ENCODE results near the gene SALL3.

- TF ChIP-seq POLR2AphosphoS5 (IDR thresholded peaks at IDR 0.05): no peak
- TF ChIP-seq, protein P1, sequence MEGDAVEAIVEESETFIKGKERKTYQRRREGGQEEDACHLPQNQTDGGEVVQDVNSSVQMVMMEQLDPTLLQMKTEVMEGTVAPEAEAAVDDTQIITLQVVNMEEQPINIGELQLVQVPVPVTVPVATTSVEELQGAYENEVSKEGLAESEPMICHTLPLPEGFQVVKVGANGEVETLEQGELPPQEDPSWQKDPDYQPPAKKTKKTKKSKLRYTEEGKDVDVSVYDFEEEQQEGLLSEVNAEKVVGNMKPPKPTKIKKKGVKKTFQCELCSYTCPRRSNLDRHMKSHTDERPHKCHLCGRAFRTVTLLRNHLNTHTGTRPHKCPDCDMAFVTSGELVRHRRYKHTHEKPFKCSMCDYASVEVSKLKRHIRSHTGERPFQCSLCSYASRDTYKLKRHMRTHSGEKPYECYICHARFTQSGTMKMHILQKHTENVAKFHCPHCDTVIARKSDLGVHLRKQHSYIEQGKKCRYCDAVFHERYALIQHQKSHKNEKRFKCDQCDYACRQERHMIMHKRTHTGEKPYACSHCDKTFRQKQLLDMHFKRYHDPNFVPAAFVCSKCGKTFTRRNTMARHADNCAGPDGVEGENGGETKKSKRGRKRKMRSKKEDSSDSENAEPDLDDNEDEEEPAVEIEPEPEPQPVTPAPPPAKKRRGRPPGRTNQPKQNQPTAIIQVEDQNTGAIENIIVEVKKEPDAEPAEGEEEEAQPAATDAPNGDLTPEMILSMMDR (IDR thresholded peaks at IDR 0.05): no peak
- TF ChIP-seq EP300 (IDR thresholded peaks at IDR 0.05): no peak
Observed at GRCh38 chr18:79047556-79048244, 68.1 kb downstream of the SALL3 start.

Data from gastroesophageal sphincter (tissue), 3 donors.